ENCODE data around the gene MIEN1.

DNA sequence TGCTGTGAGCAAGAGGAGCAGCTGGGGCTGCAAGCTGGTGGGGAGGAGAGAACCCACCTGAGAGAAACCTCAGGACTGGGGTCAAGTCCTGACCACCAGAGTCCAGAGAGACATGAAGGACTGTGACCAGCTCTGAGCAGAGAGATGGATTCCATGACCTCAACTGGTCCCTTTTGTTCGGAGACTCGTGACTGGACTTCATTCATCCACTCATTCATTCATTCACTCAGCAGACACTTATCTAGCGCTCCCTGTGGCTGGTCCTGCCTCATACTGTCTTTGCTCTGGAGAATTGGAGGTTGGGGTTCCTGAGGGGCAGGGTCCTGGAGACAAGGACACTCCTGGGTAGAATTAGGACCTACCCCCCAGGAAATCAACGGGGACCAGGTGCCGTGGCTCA lies 26.4 kb downstream of the MIEN1 start:
- no peak for TF ChIP-seq POLR2AphosphoS5 (IDR thresholded peaks at IDR 0.05)
- TF ChIP-seq, protein P1, sequence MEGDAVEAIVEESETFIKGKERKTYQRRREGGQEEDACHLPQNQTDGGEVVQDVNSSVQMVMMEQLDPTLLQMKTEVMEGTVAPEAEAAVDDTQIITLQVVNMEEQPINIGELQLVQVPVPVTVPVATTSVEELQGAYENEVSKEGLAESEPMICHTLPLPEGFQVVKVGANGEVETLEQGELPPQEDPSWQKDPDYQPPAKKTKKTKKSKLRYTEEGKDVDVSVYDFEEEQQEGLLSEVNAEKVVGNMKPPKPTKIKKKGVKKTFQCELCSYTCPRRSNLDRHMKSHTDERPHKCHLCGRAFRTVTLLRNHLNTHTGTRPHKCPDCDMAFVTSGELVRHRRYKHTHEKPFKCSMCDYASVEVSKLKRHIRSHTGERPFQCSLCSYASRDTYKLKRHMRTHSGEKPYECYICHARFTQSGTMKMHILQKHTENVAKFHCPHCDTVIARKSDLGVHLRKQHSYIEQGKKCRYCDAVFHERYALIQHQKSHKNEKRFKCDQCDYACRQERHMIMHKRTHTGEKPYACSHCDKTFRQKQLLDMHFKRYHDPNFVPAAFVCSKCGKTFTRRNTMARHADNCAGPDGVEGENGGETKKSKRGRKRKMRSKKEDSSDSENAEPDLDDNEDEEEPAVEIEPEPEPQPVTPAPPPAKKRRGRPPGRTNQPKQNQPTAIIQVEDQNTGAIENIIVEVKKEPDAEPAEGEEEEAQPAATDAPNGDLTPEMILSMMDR (IDR thresholded peaks at IDR 0.05): no peak
